Measurements from ENCODE around the gene RNF135.

GRCh38 chr17:30970831-30971567, at the start of gene RNF135:
- TF ChIP-seq EZH2 (IDR thresholded peaks at IDR 0.05; ENCODE audit: insufficient read depth, low read length) (no peak), CTCF (IDR thresholded peaks at IDR 0.05; ENCODE audit: insufficient read depth, low read depth, low read length) (no peak)
